ENCODE measurements around the gene IFITM2. TPM values are rescaled to one million over a fixed set of nuclear protein-coding genes. Genes with fewer than 3 reads are reported as not detected.
"Not testable (repeated sequence)": the region's sequence is repeated elsewhere in the genome, so short reads cannot be mapped to it uniquely, and the experiment has no call there.

IFITM2 gene
- total RNA-seq, 3 donors from 2014 or later, result 81.4 to 404 (median 129) TPM

- H3K27me3 ChIP-seq, result no peaks in the 10 kb centered on the region
- no peaks in the 10 kb centered on the region for H3K9me3 ChIP-seq
- DNase-seq (ENCODE audit: low spot score in 2 of 2), result no peak
- intact Hi-C loops (cut with DNase I; ENCODE audit: low total_unique reads), result no loop called here
- no peaks in the 10 kb centered on the region for H3K4me1 ChIP-seq
- no peak overlapping the region for H3K27ac ChIP-seq
- TF ChIP-seq POLR2AphosphoS5 (IDR thresholded peaks at IDR 0.05) (no peak), CTCF (IDR thresholded peaks at IDR 0.05) (no peak), POLR2A (IDR thresholded peaks at IDR 0.05) (no peak)
- no peak overlapping the region for H3K4me3 ChIP-seq
- no peaks in the 10 kb centered on the region for H3K36me3 ChIP-seq
Measured at GRCh38 chr11:340539-341512, 33.2 kb downstream of the IFITM2 start.

GRCh38 chr11:342328-342727, 34.7 kb downstream of the IFITM2 start:
- TF ChIP-seq CTCF (IDR thresholded peaks at IDR 0.05), result no peak
- Histone ChIP-seq H3K27ac (peak overlapping the region; percentile 20 to 65), H3K4me1 (no peaks in the 10 kb centered on the region), H3K36me3 (no peaks in the 10 kb centered on the region), H3K9me3 (no peaks in the 10 kb centered on the region), H3K27me3 (no peaks in the 10 kb centered on the region), H3K4me3 (no peak overlapping the region)
- intact Hi-C loops (cut with DNase I; ENCODE audit: low total_unique reads), result no loop called here
- peak in 1 of 2 donors; percentile 3 for DNase-seq (ENCODE audit: low spot score in 2 of 2)

- no peaks in the 10 kb centered on the region for H3K4me1 ChIP-seq
- no peak overlapping the region for H3K4me3 ChIP-seq
- no peak overlapping the region for H3K27ac ChIP-seq
- no peaks in the 10 kb centered on the region for H3K9me3 ChIP-seq
- no peaks in the 10 kb centered on the region for H3K27me3 ChIP-seq
- peak in 1 of 2 donors; percentile 2 for DNase-seq (ENCODE audit: low spot score in 2 of 2)
- TF ChIP-seq CTCF (IDR thresholded peaks at IDR 0.05) (no peak), POLR2AphosphoS5 (IDR thresholded peaks at IDR 0.05) (no peak), POLR2A (IDR thresholded peaks at IDR 0.05) (no peak)
- no peaks in the 10 kb centered on the region for H3K36me3 ChIP-seq
- intact Hi-C loops (cut with DNase I; ENCODE audit: low total_unique reads), result no loop called here
Measured at GRCh38 chr11:344836-345578, 37.4 kb downstream of the IFITM2 start.

- no peaks in the 10 kb centered on the region for H3K9me3 ChIP-seq
Measured at GRCh38 chr11:346529-346928, 38.9 kb downstream of the IFITM2 start.

GRCh38 chr11:349270-349954, 41.8 kb downstream of the IFITM2 start:
- intact Hi-C loops (cut with DNase I; ENCODE audit: low total_unique reads); H3K36me3 ChIP-seq; H3K9me3 ChIP-seq; H3K4me1 ChIP-seq; H3K27me3 ChIP-seq; H3K27ac ChIP-seq; H3K4me3 ChIP-seq: not testable (repeated sequence)
- peak in 1 of 2 donors; percentile 38 for DNase-seq (ENCODE audit: low spot score in 2 of 2)

More at GRCh38 chr11:346529-346928, 38.9 kb downstream of the IFITM2 start:
- DNase-seq (ENCODE audit: low spot score in 2 of 2), result no peak
- Histone ChIP-seq H3K4me1 (no peaks in the 10 kb centered on the region), H3K27me3 (no peaks in the 10 kb centered on the region), H3K27ac (no peak overlapping the region), H3K4me3 (no peak overlapping the region), H3K36me3 (no peaks in the 10 kb centered on the region)
- intact Hi-C loops (cut with DNase I; ENCODE audit: low total_unique reads), result no loop called here
- no peak for TF ChIP-seq CTCF (IDR thresholded peaks at IDR 0.05)
- no peak for TF ChIP-seq POLR2AphosphoS5 (IDR thresholded peaks at IDR 0.05)
- no peak for TF ChIP-seq POLR2A (IDR thresholded peaks at IDR 0.05)

- DNase-seq (ENCODE audit: low spot score in 2 of 2), result peak in 1 of 2 donors; percentile 10
- H3K9me3 ChIP-seq; H3K27me3 ChIP-seq; H3K4me1 ChIP-seq; H3K36me3 ChIP-seq; intact Hi-C loops (cut with DNase I; ENCODE audit: low total_unique reads): not testable (repeated sequence)
- Histone ChIP-seq H3K4me3 (peak overlapping the region in 1 of 3 donors; percentile 19), H3K27ac (peak overlapping the region; percentile 3 to 48)
Measured at GRCh38 chr11:350033-350722, 42.6 kb downstream of the IFITM2 start.
